Loucy (cell line): ENCODE results near the gene MBP.

Experiments
- EZH2phosphoT487 ChIP-seq: fragments of 200-600 bp; IDR thresholded peaks from 2 replicates; pipeline ENCODE4 v1.6.1; 2018; ENCODE audit warnings: antibody characterized with exemption, mild to moderate bottlenecking, moderate library complexity, borderline replicate concordance
- TF ChIP-seq, protein P1 (sequence below): fragments of 200-600 bp; sonication (generic); conservative IDR thresholded peaks from 2 replicates; pipeline ENCODE4 v1.5.1; 2014; ENCODE audit warnings: mild to moderate bottlenecking, antibody characterized with exemption, low read length

GRCh38 chr18:77162580-77162979 is 30.0 kb upstream of the MBP start:
- TF ChIP-seq, protein P1, sequence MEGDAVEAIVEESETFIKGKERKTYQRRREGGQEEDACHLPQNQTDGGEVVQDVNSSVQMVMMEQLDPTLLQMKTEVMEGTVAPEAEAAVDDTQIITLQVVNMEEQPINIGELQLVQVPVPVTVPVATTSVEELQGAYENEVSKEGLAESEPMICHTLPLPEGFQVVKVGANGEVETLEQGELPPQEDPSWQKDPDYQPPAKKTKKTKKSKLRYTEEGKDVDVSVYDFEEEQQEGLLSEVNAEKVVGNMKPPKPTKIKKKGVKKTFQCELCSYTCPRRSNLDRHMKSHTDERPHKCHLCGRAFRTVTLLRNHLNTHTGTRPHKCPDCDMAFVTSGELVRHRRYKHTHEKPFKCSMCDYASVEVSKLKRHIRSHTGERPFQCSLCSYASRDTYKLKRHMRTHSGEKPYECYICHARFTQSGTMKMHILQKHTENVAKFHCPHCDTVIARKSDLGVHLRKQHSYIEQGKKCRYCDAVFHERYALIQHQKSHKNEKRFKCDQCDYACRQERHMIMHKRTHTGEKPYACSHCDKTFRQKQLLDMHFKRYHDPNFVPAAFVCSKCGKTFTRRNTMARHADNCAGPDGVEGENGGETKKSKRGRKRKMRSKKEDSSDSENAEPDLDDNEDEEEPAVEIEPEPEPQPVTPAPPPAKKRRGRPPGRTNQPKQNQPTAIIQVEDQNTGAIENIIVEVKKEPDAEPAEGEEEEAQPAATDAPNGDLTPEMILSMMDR, result no peak
- TF ChIP-seq EZH2phosphoT487, result no peak
